IMR-90 (cell line): Measurements from ENCODE around the gene PYROXD2. TPM values are rescaled to one million over a fixed set of nuclear protein-coding genes. Genes with fewer than 3 reads are reported as not detected.

Experiments
- ATAC-seq: fragments of 200-7000 bp; cut with Tn5 transposase; 2 replicates; pipeline ENCODE4 v1.9.1; 2020; ENCODE audit warnings: low read depth, mild to moderate bottlenecking, moderate library complexity
- BruUV-seq: library from RNA; stranded (reverse); fragments of 400-500 nt; replicated peaks from 2 replicates; lab custom pipeline; 2021; lab: Mats Ljungman, UMichigan
- CTCF ChIA-PET: fragments of 300-600 bp; formaldehyde crosslinking; extraction: SDS; loops from one replicate; lab custom pipeline; 2021; ENCODE audit warnings: antibody characterized with exemption; lab: Yijun Ruan, JAX
- POLR2A ChIA-PET: fragments of 300-600 bp; sonication (Branson Sonifier 250); formaldehyde crosslinking; loops from one replicate; lab custom pipeline; 2022; ENCODE audit warnings: antibody characterized with exemption; ENCODE audit not compliant: unreplicated experiment; lab: Charles Lee
- DNase-seq: peaks from one replicate; pipeline ENCODE4 v3.0.0; 2013
- H2AFZ ChIP-seq: replicated peaks from 2 replicates; pipeline ENCODE3; 2013; ENCODE audit warnings: low read length, mild to moderate bottlenecking; ENCODE audit not compliant: poor library complexity
- H2AK5ac ChIP-seq: 2 replicates; pipeline ENCODE4 v1.6.1; 2013; ENCODE audit warnings: low read depth, low read length, inconsistent platforms
- H2AK9ac ChIP-seq: replicated peaks from 2 replicates; pipeline ENCODE3; 2013; ENCODE audit warnings: mild to moderate bottlenecking, low read depth, low read length, moderate library complexity; ENCODE audit not compliant: poor library complexity
- H2BK120ac ChIP-seq: 2 replicates; pipeline ENCODE4 v1.6.1; 2013; ENCODE audit warnings: low read depth, low read length, inconsistent platforms
- H2BK15ac ChIP-seq: 3 replicates; pipeline ENCODE4 v1.6.1; 2013; ENCODE audit warnings: low read depth, low read length, inconsistent platforms
- H2BK20ac ChIP-seq: 2 replicates; pipeline ENCODE4 v1.6.1; 2013; ENCODE audit warnings: low read depth, mild to moderate bottlenecking, inconsistent platforms, low read length, moderate library complexity
- H2BK5ac ChIP-seq: 2 replicates; pipeline ENCODE4 v1.6.1; 2013; ENCODE audit warnings: mild to moderate bottlenecking, low read depth, low read length, inconsistent platforms; ENCODE audit not compliant: poor library complexity, severe bottlenecking
- H3K14ac ChIP-seq: replicated peaks from 2 replicates; pipeline ENCODE4 v1.6.1; 2013; ENCODE audit warnings: low read depth, low read length, inconsistent platforms
- H3K18ac ChIP-seq: 2 replicates; pipeline ENCODE4 v1.6.1; 2013; ENCODE audit warnings: low read depth, low read length, control low read depth
- H3K23ac ChIP-seq: 2 replicates; pipeline ENCODE4 v1.6.1; 2013; ENCODE audit warnings: low read depth, low read length, inconsistent platforms
- H3K27ac ChIP-seq: 2 replicates; pipeline ENCODE4 v1.5.1; 2013; ENCODE audit warnings: mild to moderate bottlenecking, control low read depth, low read length; ENCODE audit not compliant: insufficient read depth
- H3K27me3 ChIP-seq: 2 replicates; pipeline ENCODE4 v1.6.1; 2013; ENCODE audit warnings: low read length; ENCODE audit not compliant: control insufficient read depth, insufficient read depth
- H3K36me3 ChIP-seq: 2 replicates; pipeline ENCODE4 v1.6.1; 2013; ENCODE audit warnings: low read length, mixed read lengths; ENCODE audit not compliant: control insufficient read depth, insufficient read depth
- H3K4ac ChIP-seq: 2 replicates; pipeline ENCODE4 v1.6.1; 2013; ENCODE audit warnings: low read depth, low read length, inconsistent platforms
- H3K4me1 ChIP-seq: 2 replicates; pipeline ENCODE4 v1.6.1; 2013; ENCODE audit warnings: low read length, mixed read lengths; ENCODE audit not compliant: control insufficient read depth, insufficient read depth
- H3K4me2 ChIP-seq: 2 replicates; pipeline ENCODE4 v1.6.1; 2013; ENCODE audit warnings: low read depth, mild to moderate bottlenecking, control low read depth, low read length, moderate library complexity
- H3K4me3 ChIP-seq: 2 replicates; pipeline ENCODE4 v1.5.1; 2013; ENCODE audit warnings: low read depth, mild to moderate bottlenecking, control low read depth, low read length, moderate library complexity; ENCODE audit not compliant: insufficient read depth
- H3K56ac ChIP-seq: 2 replicates; pipeline ENCODE4 v1.6.1; 2013; ENCODE audit warnings: low read length, inconsistent platforms; ENCODE audit not compliant: insufficient read depth; ENCODE audit errors: extremely low read depth
- H3K79me1 ChIP-seq, 2 experiments: 2 replicates each; pipeline ENCODE4 v1.6.1; 2013; ENCODE audit warnings: low read length in 2 of 2, inconsistent platforms in 1 of 2, low read depth in 1 of 2
- H3K9ac ChIP-seq: 2 replicates; pipeline ENCODE4 v1.6.1; 2013; ENCODE audit warnings: low read depth, low read length, control low read depth
- H3K9me1 ChIP-seq: 2 replicates; pipeline ENCODE4 v1.6.1; 2013; ENCODE audit warnings: low read length, inconsistent platforms; ENCODE audit not compliant: insufficient read depth
- H3K9me3 ChIP-seq: 2 replicates; pipeline ENCODE4 v1.6.1; 2013; ENCODE audit warnings: low read length; ENCODE audit not compliant: control insufficient read depth, insufficient read depth
- H4K20me1 ChIP-seq: 2 replicates; pipeline ENCODE4 v1.6.1; 2013; ENCODE audit warnings: low read length, inconsistent platforms; ENCODE audit not compliant: insufficient read depth
- H4K5ac ChIP-seq: 2 replicates; pipeline ENCODE4 v1.6.1; 2013; ENCODE audit warnings: mild to moderate bottlenecking, low read depth, low read length, control low read depth
- H4K8ac ChIP-seq, 2 experiments: 2 replicates each; pipeline ENCODE4 v1.6.1; 2013; ENCODE audit warnings: low read depth in 2 of 2, low read length in 2 of 2, control low read depth in 1 of 2, inconsistent platforms in 1 of 2
- H4K91ac ChIP-seq: 2 replicates; pipeline ENCODE4 v1.6.1; 2013; ENCODE audit warnings: low read depth, low read length, inconsistent platforms; ENCODE audit not compliant: insufficient read depth
- CEBPB ChIP-seq: IDR thresholded peaks from 2 replicates; pipeline ENCODE4 v1.6.1; 2012; ENCODE audit warnings: low read depth, low read length, improper control_type of control experiment
- CHD1 ChIP-seq: IDR thresholded peaks from 2 replicates; pipeline ENCODE4 v1.6.1; 2012; ENCODE audit warnings: low read depth, low read length, improper control_type of control experiment
- FOS ChIP-seq: fragments of 150-350 bp; IDR thresholded peaks from 2 replicates; pipeline ENCODE4 v1.6.1; 2016; ENCODE audit warnings: low read depth, low read length
- MAFK ChIP-seq: IDR thresholded peaks from 2 replicates; pipeline ENCODE4 v1.6.1; 2012; ENCODE audit warnings: low read depth, low read length, improper control_type of control experiment
- MAZ ChIP-seq: IDR thresholded peaks from 2 replicates; pipeline ENCODE4 v1.6.1; 2012; ENCODE audit warnings: low read depth, mild to moderate bottlenecking, low read length, improper control_type of control experiment, moderate library complexity, borderline replicate concordance
- MXI1 ChIP-seq: IDR thresholded peaks from 2 replicates; pipeline ENCODE4 v1.6.1; 2012; ENCODE audit warnings: low read depth, mild to moderate bottlenecking, low read length, moderate library complexity, borderline replicate concordance
- NFE2L2 ChIP-seq: fragments of 150-350 bp; IDR thresholded peaks from 2 replicates; pipeline ENCODE4 v1.6.1; 2016; ENCODE audit warnings: low read depth, mild to moderate bottlenecking, low read length
- POLR2A ChIP-seq: IDR thresholded peaks from 2 replicates; pipeline ENCODE4 v1.6.1; 2012; ENCODE audit warnings: mild to moderate bottlenecking, low read depth, low read length
- RAD21 ChIP-seq: IDR thresholded peaks from 2 replicates; pipeline ENCODE4 v1.6.1; 2012; ENCODE audit warnings: low read length, improper control_type of control experiment
- RCOR1 ChIP-seq: IDR thresholded peaks from 2 replicates; pipeline ENCODE4 v1.6.1; 2012; ENCODE audit warnings: mild to moderate bottlenecking, low read length, improper control_type of control experiment; ENCODE audit not compliant: insufficient replicate concordance
- RFX5 ChIP-seq: IDR thresholded peaks from 2 replicates; pipeline ENCODE4 v1.8.0; 2012; ENCODE audit warnings: low read depth, mild to moderate bottlenecking, low read length, moderate library complexity
- SMC3 ChIP-seq: fragments of 150-350 bp; IDR thresholded peaks from 2 replicates; pipeline ENCODE4 v1.6.1; 2016; ENCODE audit warnings: low read depth, mild to moderate bottlenecking, antibody characterized with exemption, low read length, moderate library complexity
- WGBS, 2 experiments: methylation state at CpG; one replicate each; pipeline versions ENCODE4 v1.1.5 to v1.1.7; 2013; ENCODE audit warnings: missing lambda C conversion rate in 2 of 2; ENCODE audit not compliant: insufficient read length in 1 of 2; ENCODE audit errors: extremely low coverage in 2 of 2; 5-methylcytosine and 5-hydroxymethylcytosine counted together
- dilution Hi-C: fragments of 300-500 bp; cut with HindIII; formaldehyde crosslinking; loops from one replicate; pipeline ENCODE4 v1.14.3; 2018; ENCODE audit warnings: low sequenced_read_pairs; ENCODE audit not compliant: unreplicated experiment
- in situ Hi-C: fragments of 300-500 bp; cut with MboI; formaldehyde crosslinking; loops from 3 replicates; pipeline ENCODE4 v1.14.3; 2019; ENCODE audit warnings: low sequenced_read_pairs, inconsistent platforms, mixed read lengths
- intact Hi-C: fragments of 100-400 bp; cut with micrococcal nuclease; formaldehyde crosslinking; loops from 2 replicates; pipeline ENCODE4 v1.10.0; 2022
- polyA plus RNA-seq, 3 experiments: library from polyadenylated mRNA; depleted of rRNA; stranded (reverse); fragments of >200 nt; gene quantifications; 2 replicates each; pipeline ENCODE4 v1.2.3, GENCODE V29; 2012; ENCODE audit warnings: low replicate concordance in 1 of 3
- total RNA-seq: library from RNA; depleted of rRNA; stranded (reverse); fragments of >200 nt; gene quantifications from 2 replicates; pipeline ENCODE4 v1.2.3, GENCODE V29; 2012
- TF ChIP-seq, protein P1 (sequence below): fragments of 150-350 bp; IDR thresholded peaks from 2 replicates; pipeline ENCODE4 v1.6.1; 2017; ENCODE audit warnings: mild to moderate bottlenecking, antibody characterized with exemption, low read length, low read depth
- TF ChIP-seq, protein P2 (sequence below): fragments of 150-350 bp; IDR thresholded peaks from 2 replicates; pipeline ENCODE4 v1.6.1; 2016; ENCODE audit warnings: low read depth, mild to moderate bottlenecking, low read length, moderate library complexity, borderline replicate concordance
- TF ChIP-seq, protein P3 (sequence below): conservative IDR thresholded peaks from 2 replicates; pipeline ENCODE4 v1.5.1; 2012; ENCODE audit warnings: mild to moderate bottlenecking, low read depth, low read length, improper control_type of control experiment

Gene PYROXD2
- total and polyA plus RNA-seq, 2 of the 4 experiments (the other 2 are of a cell fraction): 6.5 to 16.3 TPM

DNA sequence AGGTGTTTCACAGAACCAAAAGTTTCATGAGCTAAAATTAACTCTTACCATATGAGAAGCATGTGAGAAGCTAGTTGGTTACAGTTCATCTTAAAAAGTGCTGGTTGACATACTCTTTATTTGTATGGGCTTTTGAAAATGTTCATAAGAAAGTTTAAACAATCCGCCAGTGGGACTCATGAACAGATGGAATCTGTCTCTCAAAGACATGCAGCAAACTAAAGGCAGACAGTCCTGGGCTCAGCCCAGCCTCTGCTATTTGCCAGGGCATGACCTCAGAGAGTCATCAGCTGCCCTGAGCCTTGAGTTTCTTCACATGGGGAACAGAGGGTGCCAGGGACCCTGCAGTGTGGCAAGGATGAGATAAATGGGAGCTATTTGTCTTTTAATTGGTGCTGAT is 3.2 kb downstream of the PYROXD2 start:
- Histone ChIP-seq H2BK15ac (0 out of 3 replicates have a peak overlapping the region, but pooled peaks have one; percentile 14), H3K23ac (0 out of 2 replicates have a peak overlapping the region, but pooled peaks have one; percentile 2), H3K4ac (peak overlapping the region; percentile 41; the same call in 1 of the 2 replicates), H3K79me1 (peaks cover 14 to 43% of the 10 kb centered on the region in 2 experiments; a peak in 3 of 4 replicates), H3K9me3 (no peaks in the 10 kb centered on the region), H2BK120ac (no peak overlapping the region), H2AK9ac (peak overlapping the region; percentile 51), H3K4me1 (peaks cover 30% of the 10 kb centered on the region), H3K4me2 (peak overlapping the region; percentile 9; the same call in 1 of the 2 replicates), H4K91ac (0 out of 2 replicates have a peak overlapping the region, but pooled peaks have one; percentile 5), H3K14ac (0 out of 2 replicates have a peak overlapping the region, but pooled peaks have one; percentile 4), H2AFZ (peak overlapping the region; percentile 55), H2AK5ac (no peak overlapping the region), H3K27ac (peak overlapping the region; percentile 42; the same call in 1 of the 2 replicates), H3K18ac (peak overlapping the region; percentile 20), H2BK20ac (no peak overlapping the region), H3K4me3 (no peak overlapping the region), H3K9me1 (peaks cover 32% of the 10 kb centered on the region), H4K5ac (no peak overlapping the region), H4K20me1 (peaks cover 8% of the 10 kb centered on the region; the same call in 1 of the 2 replicates), H3K27me3 (no peaks in the 10 kb centered on the region), H2BK5ac (no peak overlapping the region), H3K36me3 (peaks cover 7% of the 10 kb centered on the region; the same call in 1 of the 2 replicates), H3K56ac (no peak overlapping the region), H3K9ac (no peak overlapping the region), H4K8ac (no peak overlapping the region; a peak in 1 of 4 replicates)
- in situ Hi-C loops (no loop called here), dilution Hi-C loops (no loop called here), intact Hi-C loops (loop anchor here (10.0 kb wide), 1 partner anchor 237 kb away; no protein-coding TSS in a partner anchor)
- BruUV-seq: no TSS peak
- ATAC-seq (peak; percentile 63), DNase-seq (peak; percentile 61)
- no peak for TF ChIP-seq POLR2A
- no peak for TF ChIP-seq FOS
- no peak for TF ChIP-seq RCOR1
- TF ChIP-seq MAZ: no peak
- TF ChIP-seq SMC3: no peak
- TF ChIP-seq, protein P1, sequence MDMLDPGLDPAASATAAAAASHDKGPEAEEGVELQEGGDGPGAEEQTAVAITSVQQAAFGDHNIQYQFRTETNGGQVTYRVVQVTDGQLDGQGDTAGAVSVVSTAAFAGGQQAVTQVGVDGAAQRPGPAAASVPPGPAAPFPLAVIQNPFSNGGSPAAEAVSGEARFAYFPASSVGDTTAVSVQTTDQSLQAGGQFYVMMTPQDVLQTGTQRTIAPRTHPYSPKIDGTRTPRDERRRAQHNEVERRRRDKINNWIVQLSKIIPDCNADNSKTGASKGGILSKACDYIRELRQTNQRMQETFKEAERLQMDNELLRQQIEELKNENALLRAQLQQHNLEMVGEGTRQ: no peak
- TF ChIP-seq, protein P2, sequence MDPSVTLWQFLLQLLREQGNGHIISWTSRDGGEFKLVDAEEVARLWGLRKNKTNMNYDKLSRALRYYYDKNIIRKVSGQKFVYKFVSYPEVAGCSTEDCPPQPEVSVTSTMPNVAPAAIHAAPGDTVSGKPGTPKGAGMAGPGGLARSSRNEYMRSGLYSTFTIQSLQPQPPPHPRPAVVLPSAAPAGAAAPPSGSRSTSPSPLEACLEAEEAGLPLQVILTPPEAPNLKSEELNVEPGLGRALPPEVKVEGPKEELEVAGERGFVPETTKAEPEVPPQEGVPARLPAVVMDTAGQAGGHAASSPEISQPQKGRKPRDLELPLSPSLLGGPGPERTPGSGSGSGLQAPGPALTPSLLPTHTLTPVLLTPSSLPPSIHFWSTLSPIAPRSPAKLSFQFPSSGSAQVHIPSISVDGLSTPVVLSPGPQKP: no peak
- no peak for TF ChIP-seq CEBPB
- no peak for TF ChIP-seq RFX5
- no peak for TF ChIP-seq MXI1
- TF ChIP-seq, protein P3, sequence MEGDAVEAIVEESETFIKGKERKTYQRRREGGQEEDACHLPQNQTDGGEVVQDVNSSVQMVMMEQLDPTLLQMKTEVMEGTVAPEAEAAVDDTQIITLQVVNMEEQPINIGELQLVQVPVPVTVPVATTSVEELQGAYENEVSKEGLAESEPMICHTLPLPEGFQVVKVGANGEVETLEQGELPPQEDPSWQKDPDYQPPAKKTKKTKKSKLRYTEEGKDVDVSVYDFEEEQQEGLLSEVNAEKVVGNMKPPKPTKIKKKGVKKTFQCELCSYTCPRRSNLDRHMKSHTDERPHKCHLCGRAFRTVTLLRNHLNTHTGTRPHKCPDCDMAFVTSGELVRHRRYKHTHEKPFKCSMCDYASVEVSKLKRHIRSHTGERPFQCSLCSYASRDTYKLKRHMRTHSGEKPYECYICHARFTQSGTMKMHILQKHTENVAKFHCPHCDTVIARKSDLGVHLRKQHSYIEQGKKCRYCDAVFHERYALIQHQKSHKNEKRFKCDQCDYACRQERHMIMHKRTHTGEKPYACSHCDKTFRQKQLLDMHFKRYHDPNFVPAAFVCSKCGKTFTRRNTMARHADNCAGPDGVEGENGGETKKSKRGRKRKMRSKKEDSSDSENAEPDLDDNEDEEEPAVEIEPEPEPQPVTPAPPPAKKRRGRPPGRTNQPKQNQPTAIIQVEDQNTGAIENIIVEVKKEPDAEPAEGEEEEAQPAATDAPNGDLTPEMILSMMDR: no peak
- no peak for TF ChIP-seq RAD21
- no peak for TF ChIP-seq CHD1
- no peak for TF ChIP-seq NFE2L2
- no peak for TF ChIP-seq MAFK
- POLR2A ChIA-PET: interaction anchor here (0.5 kb wide), 1 partner anchor 1012 kb away, joined by 4 read pairs; no protein-coding TSS in a partner anchor
- CTCF ChIA-PET: interaction anchor here (0.7 kb wide), 1 partner anchor 71 kb away, joined by 3 read pairs; no protein-coding TSS in a partner anchor
- WGBS, 2 experiments: 40% methylated on average over 1 of the region's 1 CpG; no CpG with 5 or more reads in 1 of the 2 experiments
